A549 (cell line): ENCODE results near the gene MTOR.

Source experiments
- CHD2 ChIP-seq: fragments of 150-350 bp; IDR thresholded peaks from 2 replicates; pipeline ENCODE4 v1.6.1; 2014; ENCODE audit warnings: low read length; ENCODE audit not compliant: partially characterized antibody
- CTCF ChIP-seq: fragments of >200 bp; sonication (Bioruptor Twin); formaldehyde crosslinking; IDR thresholded peaks from 3 replicates; pipeline ENCODE4 v1.5.1; 2016
- E2F6 ChIP-seq: IDR thresholded peaks from 2 replicates; pipeline ENCODE4 v1.6.1; 2012; ENCODE audit warnings: low read depth, borderline replicate concordance
- EP300 ChIP-seq, 2 experiments: fragments of >200 bp; sonication (Bioruptor Twin); formaldehyde crosslinking; IDR thresholded peaks; 2 replicates in 1 of 2; 3 replicates in 1 of 2; pipeline ENCODE4 v1.6.1; 2016 to 2017
- KDM5A ChIP-seq: fragments of 200-600 bp; sonication (generic); IDR thresholded peaks from 2 replicates; pipeline ENCODE4 v1.6.1; 2016; ENCODE audit warnings: antibody characterized with exemption, mild to moderate bottlenecking
- MYC ChIP-seq: IDR thresholded peaks from 2 replicates; pipeline ENCODE4 v1.6.1; 2012; ENCODE audit warnings: mild to moderate bottlenecking, inconsistent platforms, low read length, improper control_type of control experiment, borderline replicate concordance
- NR3C1 ChIP-seq: fragments of >200 bp; sonication (Bioruptor Twin); formaldehyde crosslinking; IDR thresholded peaks from 3 replicates; pipeline ENCODE4 v1.6.1; 2017
- RARB ChIP-seq: fragments of 250-450 bp; sonication (Bioruptor Pico); IDR thresholded peaks from 2 replicates; pipeline ENCODE4 v1.8.0; 2021; ENCODE audit warnings: mild to moderate bottlenecking, moderate library complexity
- REST ChIP-seq: fragments of 200-600 bp; sonication (generic); IDR thresholded peaks from 2 replicates; pipeline ENCODE4 v1.6.1; 2016; ENCODE audit warnings: antibody characterized with exemption, mild to moderate bottlenecking, moderate library complexity
- RNF2 ChIP-seq: fragments of 200-600 bp; sonication (generic); IDR thresholded peaks from 2 replicates; pipeline ENCODE4 v1.6.1; 2016; ENCODE audit warnings: low read depth, mild to moderate bottlenecking, antibody characterized with exemption, moderate library complexity, borderline replicate concordance

GRCh38 chr1:11157394-11157793 is 105.0 kb downstream of the MTOR start:
- TF ChIP-seq KDM5A (no peak), REST (no peak), CTCF (no peak), E2F6 (no peak), MYC (no peak), NR3C1 (no peak), EP300 (IDR thresholded peaks at IDR 0.05) (no peak), RARB (CRISPR knock-in tag) (no peak), RNF2 (no peak), CHD2 (no peak)
